Natural killer cell (primary cell): ENCODE measurements around the gene TUBE1. TPM values are rescaled to one million over a fixed set of nuclear protein-coding genes. Genes with fewer than 3 reads are reported as not detected.
"Not testable (repeated sequence)": the region's sequence is repeated elsewhere in the genome, so short reads cannot be mapped to it uniquely, and the experiment has no call there.

Experiments
- ATAC-seq, 3 donors: fragments of 150-1000 bp in 2 of 3; fragments of 200-7000 bp in 1 of 3; cut with Tn5 transposase; 1 replicate in 1 of 3; 2 replicates in 2 of 3; pipeline ENCODE4 v1.10.0; 2021; ENCODE audit warnings: mild to moderate bottlenecking in 2 of 3, moderate library complexity in 2 of 3
- DNase-seq, 2 donors: peaks; one replicate each; pipeline versions ENCODE4 v3.0.0 to v3.0.0-alpha.2; 2013 to 2021; ENCODE audit warnings: mixed read lengths in 1 of 2
- H3K27ac ChIP-seq: one replicate; pipeline ENCODE4 v1.5.1; 2013; ENCODE audit warnings: mild to moderate bottlenecking, low read length
- H3K27me3 ChIP-seq: one replicate; pipeline ENCODE4 v1.6.1; 2013; ENCODE audit warnings: low read length; ENCODE audit not compliant: control insufficient read depth, insufficient read depth
- H3K36me3 ChIP-seq: one replicate; pipeline ENCODE4 v1.6.1; 2013; ENCODE audit warnings: low read length; ENCODE audit not compliant: control insufficient read depth, insufficient read depth
- H3K4me1 ChIP-seq: one replicate; pipeline ENCODE4 v1.6.1; 2013; ENCODE audit warnings: low read length; ENCODE audit not compliant: control insufficient read depth, insufficient read depth
- H3K4me3 ChIP-seq: one replicate; pipeline ENCODE4 v1.5.1; 2013; ENCODE audit warnings: low read length
- H3K9me3 ChIP-seq: one replicate; pipeline ENCODE4 v1.6.1; 2013; ENCODE audit warnings: low read length; ENCODE audit not compliant: control insufficient read depth, insufficient read depth
- H3K27ac Mint-ChIP-seq, 2 donors: one replicate each; pipeline ENCODE4 v1.8.0; 2022; ENCODE audit warnings: mild to moderate bottlenecking in 2 of 2, mixed read lengths in 2 of 2, moderate library complexity in 1 of 2
- H3K27me3 Mint-ChIP-seq, 2 donors: one replicate each; pipeline ENCODE4 v1.8.0; 2022; ENCODE audit warnings: low read depth in 2 of 2, mixed read lengths in 2 of 2
- H3K36me3 Mint-ChIP-seq: one replicate; pipeline ENCODE4 v1.8.0; 2022; ENCODE audit warnings: mixed read lengths
- H3K4me1 Mint-ChIP-seq, 2 donors: one replicate each; pipeline ENCODE4 v1.8.0; 2022; ENCODE audit warnings: mixed read lengths in 2 of 2
- H3K4me3 Mint-ChIP-seq: one replicate; pipeline ENCODE4 v1.8.0; 2022; ENCODE audit warnings: mild to moderate bottlenecking, moderate library complexity, mixed read lengths
- H3K9me3 Mint-ChIP-seq, 2 donors: one replicate each; pipeline ENCODE4 v1.8.0; 2022; ENCODE audit warnings: mixed read lengths in 2 of 2
- WGBS: methylation state at CpG from one replicate; pipeline ENCODE4 v1.1.7; 2013; ENCODE audit warnings: missing lambda C conversion rate; ENCODE audit not compliant: insufficient coverage; 5-methylcytosine and 5-hydroxymethylcytosine counted together
- intact Hi-C: fragments of 100-400 bp; cut with micrococcal nuclease; formaldehyde crosslinking; loops from one replicate; pipeline ENCODE4 v1.14.2; 2022
- total RNA-seq, 4 donors: library from RNA; stranded (reverse); fragments of 120-200 nt in 1 of 4; gene quantifications; one replicate each; pipeline versions ENCODE4 v1.2.3 to v1.2.4, GENCODE V29; 2013 to 2022
- TF ChIP-seq, protein P1 (sequence below): fragments of 200-600 bp; IDR thresholded peaks from one replicate; pipeline ENCODE4 v1.8.0; 2022; ENCODE audit warnings: antibody characterized with exemption

TUBE1 gene
- total RNA-seq, 3 donors from 2014 or later (not counting 1 experiment from before 2014, with no cell fraction given) = 15.6 to 31.2 (median 23.7) TPM

DNA sequence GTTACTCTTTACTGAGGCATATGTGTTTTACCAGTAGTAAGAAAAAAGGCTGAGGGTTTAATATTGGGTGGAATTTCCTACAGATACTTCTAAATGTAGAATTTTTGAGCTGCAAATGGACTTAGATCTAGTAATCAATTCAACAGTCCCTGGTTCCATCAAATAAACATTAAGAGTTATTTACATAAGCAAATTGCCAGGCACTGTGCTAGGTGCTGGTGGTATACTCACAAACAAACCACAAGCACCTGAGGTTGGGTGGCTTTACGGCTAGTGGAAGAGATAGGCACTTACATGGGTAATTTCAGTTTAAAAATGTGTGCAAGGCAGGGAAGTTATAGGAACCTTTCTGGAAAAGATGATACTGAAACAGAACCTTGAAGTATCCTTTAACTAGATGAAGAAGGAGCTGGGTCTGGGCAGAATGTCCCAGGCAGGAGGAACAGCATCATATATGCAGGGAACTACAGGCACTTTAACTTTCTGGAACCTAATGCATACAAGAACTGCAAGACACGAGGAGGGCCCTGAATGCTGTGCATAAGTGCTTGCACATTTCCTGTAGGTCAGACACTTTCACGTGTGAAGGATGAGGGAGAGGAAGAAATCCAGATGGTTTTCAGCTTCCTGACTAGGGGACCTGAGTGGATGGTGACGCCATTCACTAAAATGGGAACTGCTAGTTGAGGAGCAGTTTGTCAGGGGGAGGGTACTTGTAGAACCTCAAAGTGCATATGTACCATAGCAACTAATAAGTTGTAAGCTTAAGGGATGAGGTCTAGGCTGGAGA lies 28.8 kb downstream of the TUBE1 start:
- no peaks in the 10 kb centered on the region for H3K36me3 Mint-ChIP-seq
- 28% methylated on average over 4 of the region's 4 CpGs for WGBS
- H3K27ac Mint-ChIP-seq = no peak overlapping the region
- H3K9me3 ChIP-seq = no peaks in the 10 kb centered on the region
- H3K9me3 Mint-ChIP-seq = no peaks in the 10 kb centered on the region
- DNase-seq = no peak
- no peak overlapping the region for H3K27ac ChIP-seq
- H3K4me1 ChIP-seq = no peaks in the 10 kb centered on the region
- no peak overlapping the region for H3K4me3 ChIP-seq
- H3K27me3 Mint-ChIP-seq = peaks cover 5 to 8% of the 10 kb centered on the region in 2 donors
- intact Hi-C loops = no loop called here
- no peaks in the 10 kb centered on the region for H3K27me3 ChIP-seq
- H3K4me1 Mint-ChIP-seq = no peaks in the 10 kb centered on the region
- TF ChIP-seq, protein P1, sequence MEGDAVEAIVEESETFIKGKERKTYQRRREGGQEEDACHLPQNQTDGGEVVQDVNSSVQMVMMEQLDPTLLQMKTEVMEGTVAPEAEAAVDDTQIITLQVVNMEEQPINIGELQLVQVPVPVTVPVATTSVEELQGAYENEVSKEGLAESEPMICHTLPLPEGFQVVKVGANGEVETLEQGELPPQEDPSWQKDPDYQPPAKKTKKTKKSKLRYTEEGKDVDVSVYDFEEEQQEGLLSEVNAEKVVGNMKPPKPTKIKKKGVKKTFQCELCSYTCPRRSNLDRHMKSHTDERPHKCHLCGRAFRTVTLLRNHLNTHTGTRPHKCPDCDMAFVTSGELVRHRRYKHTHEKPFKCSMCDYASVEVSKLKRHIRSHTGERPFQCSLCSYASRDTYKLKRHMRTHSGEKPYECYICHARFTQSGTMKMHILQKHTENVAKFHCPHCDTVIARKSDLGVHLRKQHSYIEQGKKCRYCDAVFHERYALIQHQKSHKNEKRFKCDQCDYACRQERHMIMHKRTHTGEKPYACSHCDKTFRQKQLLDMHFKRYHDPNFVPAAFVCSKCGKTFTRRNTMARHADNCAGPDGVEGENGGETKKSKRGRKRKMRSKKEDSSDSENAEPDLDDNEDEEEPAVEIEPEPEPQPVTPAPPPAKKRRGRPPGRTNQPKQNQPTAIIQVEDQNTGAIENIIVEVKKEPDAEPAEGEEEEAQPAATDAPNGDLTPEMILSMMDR = no peak
- ATAC-seq = no peak
- H3K36me3 ChIP-seq = no peaks in the 10 kb centered on the region
- no peak overlapping the region for H3K4me3 Mint-ChIP-seq

DNA sequence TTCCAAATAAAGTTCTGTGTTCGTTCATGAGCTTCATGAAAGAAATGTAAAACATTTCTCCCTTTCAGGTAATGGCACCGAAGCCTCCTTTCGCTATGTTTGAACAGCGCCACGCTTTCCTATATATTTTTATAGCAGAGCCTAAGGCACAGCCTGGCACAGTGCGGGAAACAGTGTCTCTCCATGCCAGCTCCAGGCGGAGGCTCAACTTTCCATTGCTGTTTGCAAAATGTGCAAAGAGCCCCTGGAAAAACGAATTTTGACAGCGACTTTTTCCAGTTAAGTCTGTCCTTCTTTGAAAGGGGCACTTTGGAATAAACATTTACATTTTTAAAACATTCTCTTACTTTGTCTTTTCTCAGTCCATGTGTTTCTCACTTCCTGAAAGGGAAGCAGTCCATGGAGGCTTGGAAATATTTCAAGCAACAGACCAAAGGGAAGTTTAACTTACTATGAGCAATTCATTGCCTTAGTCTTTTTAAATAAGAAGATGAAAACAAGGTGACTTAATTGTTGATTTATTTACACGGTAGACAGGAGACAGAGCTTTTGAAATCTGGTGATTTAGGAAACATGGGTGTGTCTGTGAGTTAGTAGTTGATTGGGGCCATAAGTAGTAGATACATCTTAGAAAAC lies 32.6 kb downstream of the TUBE1 start:
- H3K36me3 Mint-ChIP-seq = no peaks in the 10 kb centered on the region
- no peak for DNase-seq
- Histone ChIP-seq H3K36me3 (no peaks in the 10 kb centered on the region), H3K4me1 (no peaks in the 10 kb centered on the region), H3K27me3 (no peaks in the 10 kb centered on the region), H3K27ac (no peak overlapping the region), H3K9me3 (no peaks in the 10 kb centered on the region), H3K4me3 (no peak overlapping the region)
- 86% methylated on average over 10 of the region's 10 CpGs for WGBS
- no peaks in the 10 kb centered on the region for H3K9me3 Mint-ChIP-seq
- no peak overlapping the region for H3K27ac Mint-ChIP-seq
- TF ChIP-seq, protein P1 = no peak
- intact Hi-C loops = no loop called here
- H3K27me3 Mint-ChIP-seq = peaks cover 5 to 8% of the 10 kb centered on the region in 2 donors
- no peak overlapping the region for H3K4me3 Mint-ChIP-seq
- no peak for ATAC-seq
- no peaks in the 10 kb centered on the region for H3K4me1 Mint-ChIP-seq

DNA sequence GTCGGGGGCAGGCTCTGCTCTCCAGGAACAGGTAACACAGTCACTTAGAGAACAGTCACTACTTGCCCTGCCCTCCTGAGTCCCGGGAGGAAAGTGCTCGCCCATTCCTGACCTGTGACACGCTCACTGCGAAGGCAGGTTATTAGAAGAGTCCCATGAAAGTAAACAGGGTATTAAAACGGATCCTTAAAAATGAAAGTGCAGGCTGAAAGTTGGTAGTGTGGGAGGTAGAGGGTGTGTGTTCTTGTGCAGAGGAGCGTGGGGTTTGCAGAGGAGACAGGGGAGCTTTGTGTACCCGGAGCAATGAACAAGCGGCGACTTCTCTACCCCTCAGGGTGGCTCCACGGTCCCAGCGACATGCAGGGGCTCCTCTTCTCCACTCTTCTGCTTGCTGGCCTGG lies 33.3 kb downstream of the TUBE1 start, which contains the start of gene CCN6:
Gene CCN6, plus strand, starts transcription at position 104 of the 400 bp plus-strand sequence. Its CDS starts 254 bp downstream, at position 358.
- H3K27ac ChIP-seq = no peak within 1 kb of the TSS
- intact Hi-C loops = no loop called here
- Mint-ChIP-seq H3K27me3 (peaks cover 5 to 8% of the 10 kb centered on the region in 2 donors), H3K4me3 (no peak within 1 kb of the TSS), H3K27ac (no peak within 1 kb of the TSS), H3K36me3 (no peaks in the 10 kb centered on the region), H3K9me3 (no peaks in the 10 kb centered on the region), H3K4me1 (no peaks in the 10 kb centered on the region)
- TF ChIP-seq, protein P1 = no peak
- H3K4me3 ChIP-seq = no peak within 1 kb of the TSS
- no peaks in the 10 kb centered on the region for H3K4me1 ChIP-seq
- no peaks in the 10 kb centered on the region for H3K36me3 ChIP-seq
- ATAC-seq = no peak
- H3K27me3 ChIP-seq = no peaks in the 10 kb centered on the region
- DNase-seq = no peak
- H3K9me3 ChIP-seq = no peaks in the 10 kb centered on the region
- 94% methylated on average over 12 of the region's 12 CpGs for WGBS

DNA sequence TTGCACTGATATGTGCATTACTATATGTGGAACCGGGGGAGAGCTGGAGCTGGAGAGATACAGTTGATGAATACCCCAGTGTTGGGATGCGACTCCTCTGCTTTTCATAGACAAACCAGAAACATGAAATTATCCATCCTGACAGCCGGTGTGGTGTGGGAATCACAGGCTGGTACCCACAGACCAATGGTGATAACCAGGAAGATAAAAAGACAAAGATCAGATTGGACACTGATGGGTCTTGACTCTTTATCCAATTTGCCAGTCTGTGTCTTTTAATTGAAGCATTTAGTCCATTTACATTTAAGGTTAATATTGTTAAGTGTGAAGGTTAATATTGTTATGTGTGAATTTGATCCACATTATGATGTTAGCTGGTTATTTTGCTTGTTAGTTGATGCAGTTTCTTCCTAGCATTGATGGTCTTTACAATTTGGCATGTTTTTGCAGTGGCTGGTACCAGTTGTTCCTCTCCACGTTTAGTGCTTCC lies 36.0 kb downstream of the TUBE1 start:
- H3K4me3 ChIP-seq, ATAC-seq, H3K27ac Mint-ChIP-seq, H3K9me3 Mint-ChIP-seq, H3K4me1 Mint-ChIP-seq, H3K36me3 ChIP-seq, H3K4me1 ChIP-seq, DNase-seq, intact Hi-C loops, H3K27me3 Mint-ChIP-seq, H3K36me3 Mint-ChIP-seq, H3K27me3 ChIP-seq, H3K4me3 Mint-ChIP-seq, H3K27ac ChIP-seq, H3K9me3 ChIP-seq: not testable (repeated sequence)
- WGBS = 96% methylated on average over 2 of the region's 4 CpGs
